Tibial nerve (tissue), 4 donors: ENCODE results near the gene PPAT.

Experiments
- EP300 ChIP-seq, 2 donors: sonication (generic); formaldehyde crosslinking; IDR thresholded peaks; one replicate each; pipeline ENCODE4 v1.6.1; 2017; ENCODE audit warnings: antibody characterized with exemption in 2 of 2, mild to moderate bottlenecking in 1 of 2
- POLR2A ChIP-seq, 2 donors: fragments of 450-650 bp; IDR thresholded peaks; one replicate each; pipeline ENCODE4 v1.6.1; 2017; ENCODE audit warnings: antibody characterized with exemption in 2 of 2, mild to moderate bottlenecking in 2 of 2, moderate library complexity in 2 of 2
- TF ChIP-seq, protein P1 (sequence below), 5 experiments: fragments of 200-600 bp in 3 of 5; fragments of 450-650 bp in 2 of 5; sonication (generic) in 3 of 5; IDR thresholded peaks; one replicate each; pipeline ENCODE4 v1.5.1; 2016 to 2019; ENCODE audit warnings: antibody characterized with exemption in 5 of 5, mild to moderate bottlenecking in 3 of 5, moderate library complexity in 2 of 5

DNA sequence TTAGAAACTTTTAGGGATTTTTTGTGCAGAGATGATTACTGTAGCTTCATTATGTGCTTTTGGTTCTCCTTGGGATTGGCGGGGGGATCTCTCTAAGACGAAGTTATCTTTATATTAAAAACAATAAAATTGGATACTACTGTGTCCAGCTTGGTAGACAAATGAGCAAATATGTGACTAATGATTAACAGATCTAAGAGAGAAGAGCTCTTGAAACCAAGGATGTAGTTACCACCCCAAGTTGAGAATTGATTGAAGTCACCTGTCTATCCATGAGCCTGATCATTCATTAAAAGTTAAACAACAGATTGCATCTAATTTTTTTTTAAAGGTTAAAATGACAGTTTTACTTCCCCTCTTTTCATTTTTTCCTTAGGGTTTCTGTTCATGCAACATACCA, 9.3 kb upstream of the PPAT start:
- TF ChIP-seq, protein P1, sequence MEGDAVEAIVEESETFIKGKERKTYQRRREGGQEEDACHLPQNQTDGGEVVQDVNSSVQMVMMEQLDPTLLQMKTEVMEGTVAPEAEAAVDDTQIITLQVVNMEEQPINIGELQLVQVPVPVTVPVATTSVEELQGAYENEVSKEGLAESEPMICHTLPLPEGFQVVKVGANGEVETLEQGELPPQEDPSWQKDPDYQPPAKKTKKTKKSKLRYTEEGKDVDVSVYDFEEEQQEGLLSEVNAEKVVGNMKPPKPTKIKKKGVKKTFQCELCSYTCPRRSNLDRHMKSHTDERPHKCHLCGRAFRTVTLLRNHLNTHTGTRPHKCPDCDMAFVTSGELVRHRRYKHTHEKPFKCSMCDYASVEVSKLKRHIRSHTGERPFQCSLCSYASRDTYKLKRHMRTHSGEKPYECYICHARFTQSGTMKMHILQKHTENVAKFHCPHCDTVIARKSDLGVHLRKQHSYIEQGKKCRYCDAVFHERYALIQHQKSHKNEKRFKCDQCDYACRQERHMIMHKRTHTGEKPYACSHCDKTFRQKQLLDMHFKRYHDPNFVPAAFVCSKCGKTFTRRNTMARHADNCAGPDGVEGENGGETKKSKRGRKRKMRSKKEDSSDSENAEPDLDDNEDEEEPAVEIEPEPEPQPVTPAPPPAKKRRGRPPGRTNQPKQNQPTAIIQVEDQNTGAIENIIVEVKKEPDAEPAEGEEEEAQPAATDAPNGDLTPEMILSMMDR (IDR thresholded peaks at IDR 0.05) = no peak
- no peak for TF ChIP-seq POLR2A (IDR thresholded peaks at IDR 0.05)
- no peak for TF ChIP-seq EP300 (IDR thresholded peaks at IDR 0.05)
